ENCODE results near the gene APEH. TPM values are rescaled to one million over a fixed set of nuclear protein-coding genes. Genes with fewer than 3 reads are reported as not detected.

Gene APEH
- total RNA-seq, 6 donors from 2014 or later: 54.7 to 104 (median 92.8) TPM

- Histone ChIP-seq H3K4me3 (no peak overlapping the region), H3K9me3 (no peaks in the 10 kb centered on the region), H3K4me1 (peaks cover 0 to 12% (median 3%) of the 10 kb centered on the region in 4 donors), H3K27me3 (no peaks in the 10 kb centered on the region), H3K36me3 (peaks cover 2 to 60% (median 42%) of the 10 kb centered on the region in 4 donors), H3K27ac (no peak overlapping the region)
- WGBS, 2 donors: 93% methylated on average over 15 of the region's 17 CpGs; no CpG with 5 or more reads in 1 of the 2 donors
- no peak for TF ChIP-seq POLR2AphosphoS5 (IDR thresholded peaks at IDR 0.05)
- no peak for TF ChIP-seq EP300 (IDR thresholded peaks at IDR 0.05)
- TF ChIP-seq CTCF (IDR thresholded peaks at IDR 0.05): no peak
- TF ChIP-seq POLR2A (IDR thresholded peaks at IDR 0.05): no peak
- DNase-seq (no peak), ATAC-seq (ENCODE audit: low FRiP score in 2 of 2) (no peak)
Observed at GRCh38 chr3:49705390-49705960, 31.3 kb downstream of the APEH start.

- TF ChIP-seq CTCF (IDR thresholded peaks at IDR 0.05) (no peak), POLR2AphosphoS5 (IDR thresholded peaks at IDR 0.05) (no peak), EP300 (IDR thresholded peaks at IDR 0.05) (no peak), POLR2A (IDR thresholded peaks at IDR 0.05) (no peak)
- 86 to 98% methylated on average over 4 to 8 of the region's 9 CpGs for WGBS, 2 donors
- H3K4me3 ChIP-seq: no peak overlapping the region
- DNase-seq (no peak), ATAC-seq (ENCODE audit: low FRiP score in 2 of 2) (no peak)
- peaks cover 0 to 12% (median 3%) of the 10 kb centered on the region in 4 donors for H3K4me1 ChIP-seq
- H3K36me3 ChIP-seq: peaks cover 2 to 53% (median 34%) of the 10 kb centered on the region in 4 donors
- no peaks in the 10 kb centered on the region for H3K27me3 ChIP-seq
- no peak overlapping the region for H3K27ac ChIP-seq
- H3K9me3 ChIP-seq: no peaks in the 10 kb centered on the region
Observed at GRCh38 chr3:49706456-49707112, 32.4 kb downstream of the APEH start.

GRCh38 chr3:49707113-49707480 lies 32.9 kb downstream of the APEH start:
- H3K4me3 ChIP-seq: no peak overlapping the region
- peaks cover 2 to 48% (median 34%) of the 10 kb centered on the region in 4 donors for H3K36me3 ChIP-seq
- no peak overlapping the region for H3K27ac ChIP-seq
- WGBS, 2 donors: 72 to 84% methylated on average over 4 of the region's 4 CpGs
- H3K9me3 ChIP-seq: no peaks in the 10 kb centered on the region
- no peaks in the 10 kb centered on the region for H3K27me3 ChIP-seq
- peaks cover 0 to 12% (median 3%) of the 10 kb centered on the region in 4 donors for H3K4me1 ChIP-seq
- ATAC-seq (ENCODE audit: low FRiP score in 2 of 2): no peak
- TF ChIP-seq EP300 (IDR thresholded peaks at IDR 0.05): no peak
- no peak for TF ChIP-seq POLR2AphosphoS5 (IDR thresholded peaks at IDR 0.05)
- TF ChIP-seq CTCF (IDR thresholded peaks at IDR 0.05): no peak
- TF ChIP-seq POLR2A (IDR thresholded peaks at IDR 0.05): no peak
- no peak for DNase-seq

- Histone ChIP-seq H3K9me3 (no peaks in the 10 kb centered on the region), H3K27ac (no peak overlapping the region), H3K36me3 (peaks cover 2 to 41% (median 26%) of the 10 kb centered on the region in 4 donors), H3K4me3 (no peak overlapping the region), H3K27me3 (no peaks in the 10 kb centered on the region), H3K4me1 (no peaks in the 10 kb centered on the region)
- TF ChIP-seq EP300 (IDR thresholded peaks at IDR 0.05) (no peak), POLR2A (IDR thresholded peaks at IDR 0.05) (no peak), CTCF (IDR thresholded peaks at IDR 0.05) (no peak), POLR2AphosphoS5 (IDR thresholded peaks at IDR 0.05) (no peak)
- ATAC-seq (ENCODE audit: low FRiP score in 2 of 2): no peak
- 96% methylated on average over 8 of the region's 8 CpGs for WGBS, 2 donors
- no peak for DNase-seq
Observed at GRCh38 chr3:49709852-49710251, 35.7 kb downstream of the APEH start.

Data from upper lobe of left lung (tissue), 6 donors.